ENCODE measurements around the gene SPTSSB. TPM values are rescaled to one million over a fixed set of nuclear protein-coding genes. Genes with fewer than 3 reads are reported as not detected.

The SPTSSB gene
- total and polyA plus RNA-seq, 2 experiments from 2014 or later, result 23.5 to 33.5 TPM

DNA sequence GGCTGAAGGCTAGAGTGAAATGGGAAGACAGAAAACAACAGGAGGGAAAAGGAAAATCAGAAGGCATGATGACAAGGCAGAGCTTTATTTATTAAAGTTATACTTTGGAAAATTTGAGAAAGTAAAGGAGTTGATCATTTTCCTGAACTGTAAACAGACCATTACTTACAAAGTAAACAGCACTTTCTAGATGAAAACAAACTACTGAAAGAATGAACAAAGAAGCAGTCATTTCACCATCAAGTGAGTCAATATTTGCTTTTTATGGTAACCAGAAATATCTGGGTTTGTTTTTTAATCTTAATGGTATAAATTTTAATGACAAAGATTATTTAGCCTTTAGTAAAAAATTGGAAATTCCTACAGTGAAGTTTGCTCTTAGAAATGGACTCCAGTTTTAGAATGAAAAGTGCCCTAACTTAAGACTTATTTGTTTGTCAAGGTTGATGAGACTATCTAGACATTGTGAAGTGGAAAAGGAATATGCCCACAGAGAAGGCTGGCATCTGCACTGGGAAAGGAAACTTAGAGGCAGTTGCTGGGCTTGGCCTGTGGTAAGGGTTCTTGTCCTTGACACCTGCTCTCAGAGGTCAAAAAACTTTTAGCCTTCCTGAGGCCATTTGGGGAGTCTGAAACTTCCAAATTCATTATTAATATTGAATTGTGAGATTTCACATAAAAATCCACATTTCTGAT, 47.2 kb downstream of the SPTSSB start (continued):
- no peak for TF ChIP-seq ZNF462 (CRISPR knock-in tag; IDR thresholded peaks at IDR 0.05)
- TF ChIP-seq, protein P1, sequence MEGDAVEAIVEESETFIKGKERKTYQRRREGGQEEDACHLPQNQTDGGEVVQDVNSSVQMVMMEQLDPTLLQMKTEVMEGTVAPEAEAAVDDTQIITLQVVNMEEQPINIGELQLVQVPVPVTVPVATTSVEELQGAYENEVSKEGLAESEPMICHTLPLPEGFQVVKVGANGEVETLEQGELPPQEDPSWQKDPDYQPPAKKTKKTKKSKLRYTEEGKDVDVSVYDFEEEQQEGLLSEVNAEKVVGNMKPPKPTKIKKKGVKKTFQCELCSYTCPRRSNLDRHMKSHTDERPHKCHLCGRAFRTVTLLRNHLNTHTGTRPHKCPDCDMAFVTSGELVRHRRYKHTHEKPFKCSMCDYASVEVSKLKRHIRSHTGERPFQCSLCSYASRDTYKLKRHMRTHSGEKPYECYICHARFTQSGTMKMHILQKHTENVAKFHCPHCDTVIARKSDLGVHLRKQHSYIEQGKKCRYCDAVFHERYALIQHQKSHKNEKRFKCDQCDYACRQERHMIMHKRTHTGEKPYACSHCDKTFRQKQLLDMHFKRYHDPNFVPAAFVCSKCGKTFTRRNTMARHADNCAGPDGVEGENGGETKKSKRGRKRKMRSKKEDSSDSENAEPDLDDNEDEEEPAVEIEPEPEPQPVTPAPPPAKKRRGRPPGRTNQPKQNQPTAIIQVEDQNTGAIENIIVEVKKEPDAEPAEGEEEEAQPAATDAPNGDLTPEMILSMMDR (conservative IDR thresholded peaks at IDR 0.05; ENCODE audit: low read depth in 2 of 2), result no peak
- no peak for TF ChIP-seq ZNF114 (CRISPR knock-in tag; IDR thresholded peaks at IDR 0.05)
- no peak for TF ChIP-seq CREB1 (CRISPR knock-in tag; IDR thresholded peaks at IDR 0.05; ENCODE audit: low read depth)

DNA sequence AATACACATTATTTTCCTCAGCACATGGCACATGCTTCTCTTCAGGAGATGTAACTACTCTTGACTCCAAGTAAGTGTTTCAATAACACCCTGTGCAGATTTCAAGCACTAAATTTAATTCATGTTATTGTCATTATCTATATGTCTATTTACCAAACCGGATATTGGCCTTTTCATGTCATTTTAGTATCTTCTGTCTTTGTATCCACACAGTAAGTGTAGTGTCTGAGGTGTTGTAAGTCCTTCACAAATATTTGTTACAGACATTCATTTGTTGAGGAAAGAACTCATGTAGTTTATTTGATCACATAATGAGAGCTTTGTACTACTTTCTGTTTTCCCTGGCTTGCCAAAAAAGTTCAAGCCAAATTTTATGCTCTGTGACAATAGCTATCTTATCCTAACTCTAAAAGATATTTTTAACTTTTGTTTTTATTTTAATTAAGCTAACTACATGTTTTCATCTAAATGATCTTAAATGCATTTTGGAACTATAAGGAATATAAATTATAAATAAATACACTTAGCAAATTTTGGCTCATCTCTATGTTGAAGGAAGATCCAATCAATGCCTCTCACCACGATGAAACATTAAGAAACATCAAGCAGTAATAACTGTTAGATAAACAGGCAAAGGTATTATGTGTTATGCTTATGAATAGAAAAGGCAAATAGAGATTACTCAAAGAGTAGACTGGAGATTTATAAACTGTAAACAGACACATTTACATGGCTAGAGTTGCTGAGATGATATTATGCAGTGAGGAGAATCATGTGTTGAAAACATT, 48.3 kb downstream of the SPTSSB start:
- Histone ChIP-seq H3K27ac (ENCODE audit: low read depth) (no peak overlapping the region), H3K36me3 (ENCODE audit: insufficient read depth) (no peaks in the 10 kb centered on the region), H2AFZ (no peak overlapping the region), H3F3A (replicated peaks; ENCODE audit: low read depth) (no peaks in the 10 kb centered on the region), H3K9me2 (ENCODE audit: insufficient read depth) (peaks cover 4% of the 10 kb centered on the region; the same call in 1 of the 2 replicates), H4K20me1 (replicated peaks; ENCODE audit: insufficient read depth) (no peaks in the 10 kb centered on the region), H3K4me3 (no peak overlapping the region), H3K4me2 (no peak overlapping the region), H3K27me3 (ENCODE audit: insufficient read depth) (no peaks in the 10 kb centered on the region), H3K79me2 (replicated peaks; ENCODE audit: insufficient read depth) (no peaks in the 10 kb centered on the region), H3K4me1 (ENCODE audit: insufficient read depth) (no peaks in the 10 kb centered on the region)
- DNase-seq (ENCODE audit: low spot score), result no peak
- Mint-ChIP-seq H3K27me3 (ENCODE audit: insufficient read depth, low read depth, poor library complexity) (no peaks in the 10 kb centered on the region), H3K27ac (no peak overlapping the region), H3K4me1 (no peaks in the 10 kb centered on the region), H3K4me3 (no peak overlapping the region), H3K36me3 (ENCODE audit: low read depth) (no peaks in the 10 kb centered on the region), H3K9me3 (no peaks in the 10 kb centered on the region)
- ATAC-seq, result no peak
- TF ChIP-seq EZH2phosphoT487 (IDR thresholded peaks at IDR 0.05; ENCODE audit: unreplicated experiment) (no peak), ZNF462 (CRISPR knock-in tag; IDR thresholded peaks at IDR 0.05) (no peak)

Data from GM23338 (cell line).